ENCODE data around the gene HAT1. TPM values are rescaled to one million over a fixed set of nuclear protein-coding genes. Genes with fewer than 3 reads are reported as not detected.

The HAT1 gene
- total RNA-seq, 1 experiment from 2014 or later = 76.8 TPM

GRCh38 chr2:171952748-171953147 is 30.5 kb downstream of the HAT1 start:
- CTCF ChIA-PET = no interaction called here
- Histone ChIP-seq H3K9me2 (replicated peaks; ENCODE audit: low read length) (no peaks in the 10 kb centered on the region), H3K9me3 (ENCODE audit: low read length) (no peaks in the 10 kb centered on the region), H3K79me2 (ENCODE audit: low read length) (no peaks in the 10 kb centered on the region; the same call in 1 of the 2 replicates), H3K36me3 (ENCODE audit: low read depth, low read length) (no peaks in the 10 kb centered on the region; the same call in none of the 2 replicates), H3F3A (ENCODE audit: low read length, unreplicated experiment) (no peaks in the 10 kb centered on the region), H2AFZ (ENCODE audit: low read length) (no peak overlapping the region), H3K27ac (ENCODE audit: low read length) (no peak overlapping the region), H3K4me1 (ENCODE audit: insufficient read depth, low read length) (peaks cover 6% of the 10 kb centered on the region), H3K9ac (ENCODE audit: low read length) (no peak overlapping the region), H4K20me1 (ENCODE audit: low read length) (0 out of 2 replicates have a peak, but pooled peaks cover 6% of the 10 kb centered on the region), H3K4me3 (ENCODE audit: low read length) (no peak overlapping the region), H3K27me3 (ENCODE audit: low read length) (no peaks in the 10 kb centered on the region), H3K4me2 (ENCODE audit: low read length) (no peak overlapping the region)
- POLR2A ChIA-PET (ENCODE audit: unreplicated experiment) = no interaction called here
- intact Hi-C loops (cut with micrococcal nuclease) = no loop called here
- DNase-seq (no peak), ATAC-seq (no peak)
- no TSS peak for BruUV-seq (replicated peaks)
- no peak for TF ChIP-seq EZH2 (IDR thresholded peaks at IDR 0.05; ENCODE audit: low read length, unreplicated experiment)
- no peak for TF ChIP-seq EZH2phosphoT487 (IDR thresholded peaks at IDR 0.05; ENCODE audit: borderline replicate concordance, low read length)
- TF ChIP-seq CTCF (conservative IDR thresholded peaks at IDR 0.05; ENCODE audit: low read depth, low read length) = no peak

DNA sequence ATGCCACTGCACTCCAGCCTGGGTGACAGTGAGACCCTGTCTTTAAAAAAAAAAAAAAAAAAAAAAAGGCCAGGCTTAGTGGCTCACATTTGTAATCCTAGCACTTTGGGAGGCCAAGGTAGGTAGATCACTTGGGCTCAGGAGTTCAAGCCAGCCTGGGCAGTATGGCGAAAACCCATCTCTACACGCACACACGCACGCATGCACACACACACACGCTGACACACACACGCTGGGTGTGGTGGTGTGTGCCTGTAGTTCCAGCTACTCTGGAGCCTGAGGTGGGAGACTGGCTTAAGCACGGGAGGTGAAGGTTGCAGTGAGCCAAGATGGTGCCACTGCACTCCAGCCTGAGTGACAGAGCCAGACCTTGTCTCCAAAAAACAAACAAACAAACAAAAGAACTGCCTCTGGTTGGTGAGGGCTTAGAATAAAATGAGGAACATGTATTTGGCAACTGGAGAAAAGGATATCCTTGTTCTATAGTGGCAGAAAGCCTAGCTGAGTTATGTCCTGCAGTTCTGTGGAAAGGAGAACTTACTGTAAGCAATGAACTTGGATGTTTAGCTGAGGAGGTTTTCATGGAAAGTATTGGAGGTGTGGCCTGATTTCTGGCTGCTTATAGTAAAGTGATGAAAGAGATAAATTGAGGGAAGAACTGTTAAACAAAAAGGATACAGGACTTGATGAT is 34.0 kb downstream of the HAT1 start:
- POLR2A ChIA-PET (ENCODE audit: unreplicated experiment) = no interaction called here
- Histone ChIP-seq H3K4me1 (ENCODE audit: insufficient read depth, low read length) (peaks cover 6% of the 10 kb centered on the region), H3K27me3 (ENCODE audit: low read length) (no peaks in the 10 kb centered on the region), H3K9me3 (ENCODE audit: low read length) (no peaks in the 10 kb centered on the region), H3K4me3 (ENCODE audit: low read length) (no peak overlapping the region), H3K4me2 (ENCODE audit: low read length) (no peak overlapping the region), H3K27ac (ENCODE audit: low read length) (no peak overlapping the region), H4K20me1 (ENCODE audit: low read length) (0 out of 2 replicates have a peak, but pooled peaks cover 6% of the 10 kb centered on the region), H3K9ac (ENCODE audit: low read length) (no peak overlapping the region), H3K36me3 (ENCODE audit: low read depth, low read length) (peaks cover 6% of the 10 kb centered on the region), H2AFZ (ENCODE audit: low read length) (no peak overlapping the region), H3F3A (ENCODE audit: low read length, unreplicated experiment) (no peaks in the 10 kb centered on the region), H3K79me2 (ENCODE audit: low read length) (no peaks in the 10 kb centered on the region), H3K9me2 (replicated peaks; ENCODE audit: low read length) (no peaks in the 10 kb centered on the region)
- ATAC-seq = no peak
- no TSS peak for BruUV-seq (replicated peaks)
- intact Hi-C loops (cut with micrococcal nuclease) = loop anchor here (2.0 kb wide), 1 partner anchor 147 kb away; the partner anchor contains the start of gene DLX2
- no peak for DNase-seq
- no peak for TF ChIP-seq CTCF (conservative IDR thresholded peaks at IDR 0.05; ENCODE audit: low read depth, low read length)
- TF ChIP-seq EZH2 (IDR thresholded peaks at IDR 0.05; ENCODE audit: low read length, unreplicated experiment) = no peak
- CTCF ChIA-PET = no interaction called here

- ATAC-seq (peak; percentile 68), DNase-seq (peak; percentile 44)
- H3K9ac ChIP-seq (ENCODE audit: low read length) = no peak overlapping the region
- TF ChIP-seq EZH2phosphoT487 (IDR thresholded peaks at IDR 0.05; ENCODE audit: borderline replicate concordance, low read length) (no peak), EZH2 (IDR thresholded peaks at IDR 0.05; ENCODE audit: low read length, unreplicated experiment) (no peak), CTCF (conservative IDR thresholded peaks at IDR 0.05; ENCODE audit: low read depth, low read length) (peak; percentile 51)
- peaks cover 6% of the 10 kb centered on the region for H3K4me1 ChIP-seq (ENCODE audit: insufficient read depth, low read length)
- H3K9me2 ChIP-seq (replicated peaks; ENCODE audit: low read length) = no peaks in the 10 kb centered on the region
- H3K4me2 ChIP-seq (ENCODE audit: low read length) = no peak overlapping the region
- CTCF ChIA-PET = interaction anchor here (0.6 kb wide), 1 partner anchor 35 kb away, joined by 3 read pairs; the partner anchor contains the start of gene HAT1
- no peak overlapping the region for H2AFZ ChIP-seq (ENCODE audit: low read length)
- H3F3A ChIP-seq (ENCODE audit: low read length, unreplicated experiment) = no peaks in the 10 kb centered on the region
- no peak overlapping the region for H3K4me3 ChIP-seq (ENCODE audit: low read length)
- POLR2A ChIA-PET (ENCODE audit: unreplicated experiment) = no interaction called here
- H3K36me3 ChIP-seq (ENCODE audit: low read depth, low read length) = peaks cover 6% of the 10 kb centered on the region
- 0 out of 2 replicates have a peak, but pooled peaks cover 6% of the 10 kb centered on the region for H4K20me1 ChIP-seq (ENCODE audit: low read length)
- intact Hi-C loops (cut with micrococcal nuclease) = loop anchor here (2.0 kb wide), 1 partner anchor 146 kb away; the partner anchor contains the start of gene DLX2
- H3K27ac ChIP-seq (ENCODE audit: low read length) = no peak overlapping the region
- no peaks in the 10 kb centered on the region for H3K79me2 ChIP-seq (ENCODE audit: low read length)
- H3K9me3 ChIP-seq (ENCODE audit: low read length) = no peaks in the 10 kb centered on the region
- H3K27me3 ChIP-seq (ENCODE audit: low read length) = no peaks in the 10 kb centered on the region
- no TSS peak for BruUV-seq (replicated peaks)
Measured at GRCh38 chr2:171957061-171957460, 34.8 kb downstream of the HAT1 start.

Measured in PC-3 (cell line).